K562 (cell line): ENCODE data around the gene DLL4. TPM values are rescaled to one million over a fixed set of nuclear protein-coding genes. Genes with fewer than 3 reads are reported as not detected.

ENCODE experiments used
- FOXJ2 ChIP-seq: fragments of 200-800 bp; sonication (Bioruptor generic); IDR thresholded peaks from 2 replicates; pipeline ENCODE4 v1.6.1; 2016; ENCODE audit warnings: missing genetic modification characterization, missing compliant biosample characterization
- ILF3 ChIP-seq: fragments of 450-650 bp; IDR thresholded peaks from 2 replicates; pipeline ENCODE4 v1.6.1; 2018; ENCODE audit warnings: antibody characterized with exemption, mild to moderate bottlenecking, moderate library complexity, borderline replicate concordance
- ZBED1 ChIP-seq: IDR thresholded peaks from 2 replicates; pipeline ENCODE4 v1.6.1; 2014
- polyA plus RNA-seq, 8 experiments: library from polyadenylated mRNA; depleted of rRNA in 4 of 8; stranded (reverse) in 5 of 8; unstranded in 3 of 8; fragments of >200 nt; fragmentation: Nextera tagmentation in 2 of 8; fragmentation: Illumina TruSeq in 1 of 8; extraction: Ambion mirVana in 2 of 8; extraction: Trizol in 1 of 8; gene quantifications; 2 replicates each; pipeline versions ENCODE4 v1.2.1 to v1.2.3, GENCODE V29; 2011 to 2014; ENCODE audit warnings: inconsistent platforms in 1 of 8, missing spikeins in 1 of 8
- total RNA-seq, 7 experiments: library from RNA; depleted of rRNA in 6 of 7; stranded (reverse); fragments of >200 nt in 6 of 7; fragmentation: Illumina TruSeq in 2 of 7; extraction: Trizol in 2 of 7; gene quantifications; 2 replicates each; pipeline versions ENCODE4 v1.2.1 to v1.2.3, GENCODE V29; 2011 to 2021; ENCODE audit warnings: low replicate concordance in 1 of 7
- TF ChIP-seq, protein P1 (sequence below), 2 experiments: fragments of 450-650 bp; formaldehyde crosslinking in 1 of 2; IDR thresholded peaks; 2 replicates each; pipeline versions ENCODE4 v1.4.0 to v1.6.1; 2014 to 2020; ENCODE audit warnings: mild to moderate bottlenecking in 2 of 2, borderline replicate concordance in 1 of 2, low read depth in 1 of 2

Gene DLL4
- total and polyA plus RNA-seq, 9 of the 15 experiments (the other 6 are each of a cell fraction or from before 2014, with no cell fraction given), result 0.04 to 1.1 (median 0.41) TPM; not detected in 1

GRCh38 chr15:40936234-40936708 lies 7.1 kb downstream of the DLL4 start (continued):
- TF ChIP-seq, protein P1, sequence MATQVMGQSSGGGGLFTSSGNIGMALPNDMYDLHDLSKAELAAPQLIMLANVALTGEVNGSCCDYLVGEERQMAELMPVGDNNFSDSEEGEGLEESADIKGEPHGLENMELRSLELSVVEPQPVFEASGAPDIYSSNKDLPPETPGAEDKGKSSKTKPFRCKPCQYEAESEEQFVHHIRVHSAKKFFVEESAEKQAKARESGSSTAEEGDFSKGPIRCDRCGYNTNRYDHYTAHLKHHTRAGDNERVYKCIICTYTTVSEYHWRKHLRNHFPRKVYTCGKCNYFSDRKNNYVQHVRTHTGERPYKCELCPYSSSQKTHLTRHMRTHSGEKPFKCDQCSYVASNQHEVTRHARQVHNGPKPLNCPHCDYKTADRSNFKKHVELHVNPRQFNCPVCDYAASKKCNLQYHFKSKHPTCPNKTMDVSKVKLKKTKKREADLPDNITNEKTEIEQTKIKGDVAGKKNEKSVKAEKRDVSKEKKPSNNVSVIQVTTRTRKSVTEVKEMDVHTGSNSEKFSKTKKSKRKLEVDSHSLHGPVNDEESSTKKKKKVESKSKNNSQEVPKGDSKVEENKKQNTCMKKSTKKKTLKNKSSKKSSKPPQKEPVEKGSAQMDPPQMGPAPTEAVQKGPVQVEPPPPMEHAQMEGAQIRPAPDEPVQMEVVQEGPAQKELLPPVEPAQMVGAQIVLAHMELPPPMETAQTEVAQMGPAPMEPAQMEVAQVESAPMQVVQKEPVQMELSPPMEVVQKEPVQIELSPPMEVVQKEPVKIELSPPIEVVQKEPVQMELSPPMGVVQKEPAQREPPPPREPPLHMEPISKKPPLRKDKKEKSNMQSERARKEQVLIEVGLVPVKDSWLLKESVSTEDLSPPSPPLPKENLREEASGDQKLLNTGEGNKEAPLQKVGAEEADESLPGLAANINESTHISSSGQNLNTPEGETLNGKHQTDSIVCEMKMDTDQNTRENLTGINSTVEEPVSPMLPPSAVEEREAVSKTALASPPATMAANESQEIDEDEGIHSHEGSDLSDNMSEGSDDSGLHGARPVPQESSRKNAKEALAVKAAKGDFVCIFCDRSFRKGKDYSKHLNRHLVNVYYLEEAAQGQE (IDR thresholded peaks at IDR 0.05; ENCODE audit: borderline replicate concordance), result no peak
- TF ChIP-seq, protein P1 (CRISPR knock-in tag; IDR thresholded peaks at IDR 0.05; ENCODE audit: low read depth), result no peak
- TF ChIP-seq ILF3, result no peak
- no peak for TF ChIP-seq ZBED1
- TF ChIP-seq FOXJ2 (tag), result no peak
